HG03520 (cell line): ENCODE data around the gene WNK4.

Source experiments
- ATAC-seq: cut with Tn5 transposase; IDR thresholded peaks from one replicate; pipeline ENCODE4 v1.9.1; 2021; ENCODE audit warnings: mild to moderate bottlenecking, moderate library complexity; ENCODE audit not compliant: unreplicated experiment

Gene WNK4

GRCh38 chr17:42832934-42833766 lies 52.7 kb downstream of the WNK4 start, which contains the start of gene PSME3:
Gene PSME3, plus strand, starts transcription at chr17:42833397. Its CDS starts 235 bp downstream, at chr17:42833632.
- peak; percentile 74 for ATAC-seq

DNA sequence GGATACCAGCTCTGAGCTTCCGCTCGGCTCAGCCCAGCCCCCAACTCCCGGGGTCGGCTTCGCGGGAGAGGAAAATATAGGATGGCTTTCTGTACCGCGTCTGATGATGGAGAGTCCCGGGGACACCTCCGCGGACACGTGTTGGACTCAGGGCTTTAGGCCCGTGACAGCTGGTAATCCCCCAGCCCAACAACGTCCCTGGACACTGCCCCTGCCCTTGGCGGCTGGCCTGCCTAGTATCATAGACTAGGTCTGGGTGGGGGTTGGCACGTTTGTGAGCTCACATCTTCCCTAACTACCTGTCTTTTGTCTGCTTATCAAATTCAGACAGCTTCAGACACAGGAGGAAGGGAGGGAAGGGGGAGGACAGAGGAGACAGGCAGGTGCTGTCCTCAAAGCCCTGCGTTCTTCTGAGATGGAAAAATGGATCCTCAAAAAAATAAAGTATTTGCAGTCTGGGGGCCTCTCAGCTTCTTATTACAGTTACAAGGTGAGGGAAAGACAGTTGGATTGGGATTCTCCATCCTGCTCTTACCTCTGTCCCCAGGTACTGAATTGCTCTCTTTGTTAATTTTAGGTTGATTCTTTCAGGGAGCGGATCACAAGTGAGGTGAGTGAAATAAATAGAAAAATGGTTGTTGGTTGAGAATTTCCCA lies 53.5 kb downstream of the WNK4 start:
- ATAC-seq: no peak

DNA sequence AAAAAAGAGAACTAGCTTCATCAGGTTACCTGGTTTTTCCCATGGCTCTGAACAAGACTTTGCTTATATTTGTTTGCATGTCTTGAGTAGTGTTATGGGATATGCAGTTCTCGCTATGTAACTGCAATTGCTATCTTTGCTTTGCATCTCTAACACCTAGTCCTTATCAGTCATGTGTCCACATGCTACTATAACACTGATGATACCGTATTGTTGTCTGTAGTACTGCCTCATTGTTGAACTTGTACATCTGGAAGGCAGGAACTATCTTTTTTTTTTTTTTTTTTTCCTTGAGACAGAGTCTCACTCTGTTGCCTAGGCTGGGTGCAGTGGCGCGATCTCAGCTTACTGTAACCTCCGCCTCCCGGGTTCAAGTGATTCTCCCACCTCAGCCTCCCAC lies 55.3 kb downstream of the WNK4 start:
- ATAC-seq: no peak

DNA sequence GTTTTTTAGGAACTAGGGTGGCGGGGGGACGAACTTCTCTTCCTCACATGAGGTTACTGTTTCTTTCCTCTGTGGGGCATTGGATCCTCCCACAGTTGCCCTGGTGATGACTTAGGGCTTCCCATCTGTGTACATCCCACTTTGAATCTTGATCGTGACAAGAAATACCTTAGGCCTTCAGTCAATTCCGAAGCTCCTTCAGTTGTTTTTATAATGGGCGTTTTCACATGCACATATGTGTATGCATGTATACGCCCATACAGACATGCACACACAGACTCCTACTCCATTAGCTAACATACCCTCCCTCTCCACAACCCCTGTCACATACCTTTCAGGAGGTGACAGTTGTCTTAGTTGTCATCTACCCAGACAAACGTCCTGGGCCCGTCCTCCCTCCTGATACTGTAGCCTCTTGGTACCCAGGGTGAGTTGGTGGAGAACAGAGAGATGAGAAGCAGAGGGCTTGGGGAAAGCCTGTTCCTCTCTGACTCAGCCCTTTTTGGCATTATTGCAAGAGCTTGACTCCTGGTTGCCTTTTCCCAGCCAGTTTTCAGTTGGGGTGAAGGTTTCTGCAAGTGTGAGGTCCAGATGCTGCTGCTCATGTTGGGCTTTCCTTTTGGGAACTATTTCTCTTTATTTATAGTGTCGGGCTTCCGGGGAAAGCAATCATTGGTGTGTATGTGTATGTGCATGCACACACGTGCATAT lies 61.7 kb downstream of the WNK4 start:
- no peak for ATAC-seq

GRCh38 chr17:42843358-42843934 lies 63.0 kb downstream of the WNK4 start:
- ATAC-seq: no peak

DNA sequence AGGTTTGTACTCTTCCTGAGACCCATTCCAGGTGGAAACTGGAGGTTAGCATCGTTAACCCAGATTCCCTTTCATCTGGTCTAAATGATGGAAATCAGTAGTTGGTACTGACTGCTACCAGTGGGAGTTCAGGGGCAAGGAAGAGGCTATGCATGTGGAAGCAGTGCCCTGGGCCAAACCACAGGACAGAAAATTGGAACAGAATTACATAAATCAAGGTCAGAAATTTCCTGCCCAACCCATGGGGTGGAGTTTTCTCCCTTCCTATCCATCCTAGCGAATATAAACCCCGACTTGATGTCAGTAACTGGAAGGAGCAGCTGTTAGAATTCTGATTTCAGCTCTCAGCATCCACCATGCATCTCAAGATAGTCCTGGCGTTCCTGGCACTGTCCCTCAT lies 63.9 kb downstream of the WNK4 start, which contains the start of gene AOC2:
Gene AOC2 (plus strand): TSS at position 310 of the 400 bp plus-strand sequence. CDS start 47 bp downstream, at position 357.
- ATAC-seq: no peak

GRCh38 chr17:42844761-42845555 lies 64.5 kb downstream of the WNK4 start:
- ATAC-seq: no peak

DNA sequence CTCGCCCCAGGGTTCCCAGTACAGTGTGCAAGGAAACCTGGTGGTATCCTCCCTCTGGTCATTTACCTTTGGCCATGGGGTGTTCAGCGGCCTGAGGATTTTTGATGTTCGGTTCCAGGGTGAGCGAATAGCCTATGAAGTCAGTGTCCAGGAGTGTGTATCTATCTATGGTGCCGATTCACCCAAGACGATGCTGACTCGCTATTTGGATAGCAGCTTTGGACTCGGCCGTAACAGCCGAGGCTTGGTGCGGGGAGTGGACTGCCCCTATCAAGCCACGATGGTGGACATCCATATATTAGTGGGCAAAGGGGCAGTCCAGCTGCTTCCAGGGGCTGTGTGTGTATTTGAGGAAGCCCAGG lies 65.1 kb downstream of the WNK4 start:
- ATAC-seq: no peak

DNA sequence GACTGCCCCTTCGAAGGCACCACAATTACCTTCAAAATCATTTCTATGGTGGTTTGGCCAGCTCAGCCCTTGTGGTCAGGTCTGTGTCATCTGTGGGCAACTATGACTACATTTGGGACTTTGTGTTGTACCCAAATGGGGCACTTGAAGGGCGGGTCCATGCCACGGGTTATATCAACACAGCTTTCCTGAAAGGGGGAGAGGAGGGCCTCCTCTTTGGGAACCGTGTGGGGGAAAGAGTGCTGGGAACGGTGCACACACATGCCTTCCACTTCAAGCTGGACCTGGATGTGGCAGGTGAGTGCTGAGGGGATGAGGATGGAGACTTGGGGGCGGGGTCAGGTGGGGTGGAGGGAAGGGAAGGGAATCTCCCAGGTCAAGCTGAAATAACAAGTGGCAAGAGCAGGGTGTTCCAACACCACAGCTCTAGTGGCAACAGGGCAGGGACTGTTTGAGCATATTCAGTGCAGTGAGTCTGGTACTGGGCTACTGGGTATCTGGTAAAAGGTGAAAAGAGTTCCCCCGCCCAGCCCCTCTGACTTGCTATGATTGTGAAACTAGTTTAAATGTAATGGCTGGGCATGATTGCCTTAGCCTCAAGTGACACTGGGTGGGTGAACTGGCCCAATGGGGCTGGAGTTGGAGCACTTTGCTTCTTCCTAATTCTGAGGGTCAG lies 65.6 kb downstream of the WNK4 start:
- ATAC-seq: no peak
